ENCODE results near the gene PPM1E. TPM values are rescaled to one million over a fixed set of nuclear protein-coding genes. Genes with fewer than 3 reads are reported as not detected.

Gene PPM1E
- total and polyA plus RNA-seq, 2 of the 8 experiments (the other 6 are each of a cell fraction or from before 2014, with no cell fraction given) = 5.0 to 10.4 TPM

GRCh38 chr17:58788199-58788598 lies 32.5 kb downstream of the PPM1E start:
- Histone ChIP-seq H3K79me1 (ENCODE audit: low read depth, low read length) (no peaks in the 10 kb centered on the region), H4K8ac (ENCODE audit: extremely low read depth, insufficient read depth, low read length) (no peak overlapping the region), H3K23ac (ENCODE audit: insufficient read length) (no peak overlapping the region), H3K9me3 (ENCODE audit: insufficient read depth in 2 of 2, low read depth in 1 of 2, low read length in 1 of 2) (no peaks in the 10 kb centered on the region), H2BK120ac (replicated peaks; ENCODE audit: low read depth, low read length) (no peak overlapping the region), H3K56ac (replicated peaks; ENCODE audit: insufficient read length, low read depth, low read length) (no peak overlapping the region), H2AFZ (ENCODE audit: low read length) (no peak overlapping the region), H3K18ac (ENCODE audit: extremely low read depth, low read length) (no peak overlapping the region), H2BK20ac (ENCODE audit: low read length) (no peak overlapping the region), H2AK5ac (ENCODE audit: low read depth, low read length) (no peak overlapping the region), H3K9ac (replicated peaks in 1 of 4; ENCODE audit: extremely low read depth in 1 of 4, low read depth in 3 of 4, low read length in 3 of 4) (no peak overlapping the region), H3K27ac (ENCODE audit: low read depth, low read length) (no peak overlapping the region), H3K4me1 (replicated peaks in 1 of 4; ENCODE audit: control insufficient read depth in 3 of 4, insufficient read depth in 4 of 4, low read length in 3 of 4) (no peaks in the 10 kb centered on the region), H2BK5ac (ENCODE audit: low read depth, low read length) (no peak overlapping the region), H3K4me3 (ENCODE audit: extremely low read depth in 1 of 4, insufficient read depth in 2 of 4, low read depth in 3 of 4, low read length in 4 of 4) (no peak overlapping the region), H3K36me3 (ENCODE audit: control insufficient read depth in 2 of 4, insufficient read depth in 4 of 4, low read length in 3 of 4) (no peaks in the 10 kb centered on the region), H2BK12ac (ENCODE audit: low read depth, low read length) (no peak overlapping the region), H3K14ac (ENCODE audit: insufficient read length) (no peak overlapping the region), H4K20me1 (replicated peaks in 1 of 2; ENCODE audit: control insufficient read depth in 1 of 2, insufficient read depth in 2 of 2, low read length in 2 of 2) (no peaks in the 10 kb centered on the region), H3K4ac (replicated peaks; ENCODE audit: insufficient read length, low read depth, low read length) (no peak overlapping the region), H4K91ac (replicated peaks; ENCODE audit: insufficient read length, low read length) (no peak overlapping the region), H2BK15ac (ENCODE audit: low read length) (no peak overlapping the region), H3K23me2 (ENCODE audit: low read depth, low read length) (no peaks in the 10 kb centered on the region), H4K5ac (ENCODE audit: insufficient read length, low read depth, low read length) (no peak overlapping the region), H3K4me2 (ENCODE audit: insufficient read depth in 1 of 2, low read depth in 2 of 2, low read length in 2 of 2) (no peak overlapping the region), H3K79me2 (ENCODE audit: control insufficient read depth in 1 of 2, insufficient read depth in 2 of 2, low read length in 2 of 2) (no peaks in the 10 kb centered on the region), H3K27me3 (replicated peaks in 1 of 4; ENCODE audit: control insufficient read depth in 3 of 4, extremely low read depth in 1 of 4, insufficient read depth in 3 of 4, low read length in 3 of 4) (no peaks in the 10 kb centered on the region)
- ChIA-PET CTCF (ENCODE audit: partially characterized antibody) (no interaction called here), POLR2A (ENCODE audit: partially characterized antibody) (no interaction called here)
- TF ChIP-seq MAFK (IDR thresholded peaks at IDR 0.05; ENCODE audit: low read depth, low read length) (no peak), CTBP2 (IDR thresholded peaks at IDR 0.05; ENCODE audit: borderline replicate concordance, insufficient read depth, insufficient read length, low read length) (no peak)
- FAIRE-seq = no peak
- no peak for DNase-seq (ENCODE audit: low read depth in 1 of 2, low spot score in 2 of 2)
- WGBS, 2 experiments (ENCODE audit: extremely low coverage in 1 of 2, insufficient coverage in 1 of 2, insufficient read length in 1 of 2, insufficient replicate concordance in 2 of 2, low coverage in 1 of 2, low lambda C conversion rate in 2 of 2, missing lambda C conversion rate in 1 of 2) = 85% methylated on average over 7 of the region's 7 CpGs; no CpG with 5 or more reads in 1 of the 2 experiments

All from H1 (cell line).